Left forelimb (tissue), 1 donor: ENCODE measurements around the gene KIAA0825.

Experiments used
- DNase-seq: peaks from one replicate; pipeline ENCODE4 v3.0.0-alpha.2; 2018; ENCODE audit warnings: low spot score

KIAA0825 gene

DNA sequence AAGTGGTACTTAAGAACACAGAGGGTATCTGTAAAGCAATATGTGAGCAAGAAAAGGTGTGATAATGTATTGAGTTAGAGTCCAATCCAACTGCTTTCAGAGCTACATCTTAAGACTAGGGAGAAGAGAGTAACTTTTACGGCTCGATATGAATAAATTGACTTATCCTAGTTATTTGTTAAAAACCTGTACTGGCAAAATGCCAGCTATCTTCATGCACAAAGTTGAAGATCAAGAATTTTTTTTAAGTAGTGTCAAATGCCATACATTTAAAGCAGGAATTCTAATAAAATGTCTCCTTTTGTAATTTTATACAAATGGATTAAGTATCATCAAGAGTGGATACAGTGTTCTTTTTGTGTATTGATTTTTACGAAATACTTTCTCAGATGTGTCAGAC, 305.2 kb downstream of the KIAA0825 start:
- DNase-seq: no peak

DNA sequence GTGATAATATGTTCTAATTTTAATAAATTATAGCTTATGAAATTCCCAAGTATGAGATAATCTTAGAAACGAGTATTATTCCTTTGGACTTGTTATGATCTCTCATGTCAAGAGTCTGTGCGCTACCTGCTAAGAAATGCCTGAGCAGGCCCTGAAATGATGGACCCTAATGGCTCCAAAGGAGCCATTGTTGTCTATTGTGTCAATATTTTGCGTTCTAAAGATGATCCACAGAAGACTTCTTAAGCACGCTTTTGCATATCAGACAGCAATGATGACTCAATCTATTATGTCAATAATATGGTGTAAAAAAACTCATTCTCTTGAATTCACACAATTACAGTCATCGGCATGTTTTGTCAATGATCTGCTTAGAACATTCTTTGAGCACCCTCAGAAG, 306.1 kb downstream of the KIAA0825 start:
- no peak for DNase-seq

DNA sequence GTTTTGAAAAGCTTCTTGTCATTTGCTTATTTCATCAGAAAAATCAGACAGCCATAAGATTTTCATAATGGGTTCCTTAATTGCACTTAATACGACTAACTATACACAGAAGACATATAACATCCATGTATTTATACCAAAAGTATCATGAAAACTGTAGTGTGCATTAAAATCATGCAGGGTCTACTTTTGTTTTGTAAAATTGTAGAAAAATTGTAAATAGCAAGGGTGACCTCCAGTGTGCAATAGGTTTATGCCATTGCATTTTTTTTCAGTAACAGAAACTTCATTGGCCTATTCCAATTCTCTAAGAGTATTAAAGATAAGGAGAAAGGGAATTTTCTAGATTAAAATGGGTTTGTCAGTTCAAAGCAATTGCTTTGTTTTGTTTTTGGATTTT, 307.6 kb downstream of the KIAA0825 start:
- DNase-seq: no peak

GRCh38 chr5:94309141-94309540, 309.3 kb downstream of the KIAA0825 start:
- no peak for DNase-seq

- DNase-seq: no peak
Observed at GRCh38 chr5:94308442-94308841, 310.0 kb downstream of the KIAA0825 start.

DNA sequence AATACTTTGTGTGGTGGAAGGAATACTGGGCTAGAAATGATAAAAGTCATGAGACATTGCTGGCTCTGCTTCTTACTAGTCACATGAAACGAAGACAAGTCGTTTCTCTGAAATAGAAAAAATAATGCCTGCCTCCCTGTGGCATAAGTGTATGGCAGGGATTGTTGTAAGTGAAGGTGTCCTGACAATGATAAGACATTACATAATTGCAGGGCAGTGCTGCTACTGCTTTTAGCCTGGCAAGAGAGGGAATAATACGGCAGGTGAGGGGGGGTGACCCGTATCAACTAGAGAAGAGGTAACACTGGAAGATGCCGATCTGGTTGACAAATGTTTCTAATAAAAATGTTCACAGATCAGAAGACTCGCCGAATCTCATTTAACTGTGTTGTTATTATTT, 314.3 kb downstream of the KIAA0825 start:
- no peak for DNase-seq

DNA sequence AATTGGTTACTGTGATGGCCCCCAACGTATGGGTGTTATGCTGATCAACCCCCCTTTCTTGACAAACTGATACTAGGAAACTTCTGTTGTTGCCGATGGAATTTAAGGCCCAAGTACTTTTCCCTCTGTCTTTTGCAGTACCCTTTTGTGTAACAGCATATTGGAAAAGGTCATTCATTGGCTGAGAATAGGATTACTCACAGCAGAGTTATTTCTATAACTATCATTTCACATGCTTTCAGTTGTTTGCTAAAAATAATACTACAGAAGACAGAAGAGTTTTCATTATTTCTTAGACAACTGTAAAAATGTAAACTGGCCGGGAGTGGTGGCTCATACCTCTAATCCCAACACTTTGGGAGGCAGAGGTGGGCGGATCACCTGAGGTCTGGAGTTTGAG, 329.5 kb downstream of the KIAA0825 start:
- DNase-seq: no peak

DNA sequence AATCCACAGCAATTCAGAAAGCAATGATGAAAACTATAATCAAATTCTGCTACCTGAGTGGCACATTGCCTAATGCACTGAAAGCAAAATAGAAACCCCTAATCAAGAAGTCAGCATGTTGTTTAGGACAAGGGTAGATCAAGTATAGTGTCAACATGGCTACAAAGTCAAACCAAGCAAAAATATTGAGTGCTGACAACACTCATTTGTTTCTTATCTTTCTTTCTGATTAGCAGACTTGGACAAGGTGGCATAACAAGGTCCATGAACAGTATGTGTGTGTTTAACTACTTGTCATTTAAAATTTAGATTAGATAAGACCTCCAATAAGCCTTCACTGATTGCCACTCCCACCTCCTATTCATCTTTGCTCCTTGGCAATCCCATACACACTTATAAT, 332.4 kb downstream of the KIAA0825 start:
- DNase-seq: no peak

GRCh38 chr5:94283093-94283492, 335.3 kb downstream of the KIAA0825 start:
- no peak for DNase-seq

DNA sequence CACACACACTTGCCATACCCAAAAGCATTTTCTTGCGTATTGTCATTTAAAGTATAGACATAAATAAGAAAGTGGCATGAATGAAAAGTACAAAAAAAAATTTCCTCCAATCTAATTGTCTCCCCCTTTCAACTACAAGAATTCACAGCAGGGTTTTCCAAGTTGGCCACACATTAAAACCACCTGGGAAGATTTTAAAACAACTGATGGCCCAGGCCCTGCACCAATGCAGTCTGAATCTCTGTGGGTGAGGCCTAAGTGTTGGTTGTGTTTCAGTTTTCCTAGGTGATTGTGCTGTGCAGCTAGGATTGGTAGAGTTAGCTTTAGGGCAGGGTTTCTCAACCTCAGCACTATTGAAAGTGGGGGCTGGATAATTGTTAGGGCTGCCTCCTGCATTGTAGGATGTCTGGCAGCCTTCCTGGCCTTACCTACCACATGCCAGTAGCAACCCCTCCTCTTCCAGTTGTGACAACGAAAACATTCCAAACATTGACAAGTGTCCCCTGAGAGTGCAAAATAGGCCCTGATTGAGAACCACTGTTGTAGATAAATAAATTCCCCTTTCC, 337.1 kb downstream of the KIAA0825 start:
- no peak for DNase-seq

GRCh38 chr5:94276751-94277150, 341.7 kb downstream of the KIAA0825 start:
- no peak for DNase-seq

- no peak for DNase-seq
Observed at GRCh38 chr5:94276048-94276447, 342.4 kb downstream of the KIAA0825 start.

GRCh38 chr5:94274707-94275106, 343.7 kb downstream of the KIAA0825 start:
- DNase-seq: no peak

- no peak for DNase-seq
Observed at GRCh38 chr5:94268226-94268625, 350.2 kb downstream of the KIAA0825 start.

DNA sequence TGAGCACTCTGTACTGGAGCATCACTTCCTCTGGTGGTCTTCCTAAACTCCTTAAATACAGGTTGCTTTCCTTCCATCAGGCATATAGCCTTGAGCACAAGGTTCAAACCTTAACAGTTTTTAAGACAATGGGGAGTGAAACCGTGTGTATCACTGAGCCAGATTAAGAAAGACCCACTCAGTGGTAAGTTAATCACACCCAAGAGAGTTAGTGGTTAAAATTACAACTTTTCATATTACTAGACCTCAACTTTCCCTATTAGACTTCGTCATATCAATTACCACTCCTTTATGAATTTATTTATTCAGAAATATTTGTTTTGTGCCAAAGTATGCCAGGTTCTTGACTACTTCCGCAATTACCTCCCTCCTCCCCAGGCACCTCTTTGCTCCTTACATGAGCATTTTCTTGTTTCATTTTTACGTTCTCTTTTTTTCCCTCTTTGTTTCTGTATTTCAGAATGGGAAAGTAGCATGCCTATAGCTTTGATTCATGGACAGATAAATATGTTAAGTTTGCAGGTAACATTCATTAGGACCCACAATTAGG, 351.0 kb downstream of the KIAA0825 start:
- DNase-seq: no peak

DNA sequence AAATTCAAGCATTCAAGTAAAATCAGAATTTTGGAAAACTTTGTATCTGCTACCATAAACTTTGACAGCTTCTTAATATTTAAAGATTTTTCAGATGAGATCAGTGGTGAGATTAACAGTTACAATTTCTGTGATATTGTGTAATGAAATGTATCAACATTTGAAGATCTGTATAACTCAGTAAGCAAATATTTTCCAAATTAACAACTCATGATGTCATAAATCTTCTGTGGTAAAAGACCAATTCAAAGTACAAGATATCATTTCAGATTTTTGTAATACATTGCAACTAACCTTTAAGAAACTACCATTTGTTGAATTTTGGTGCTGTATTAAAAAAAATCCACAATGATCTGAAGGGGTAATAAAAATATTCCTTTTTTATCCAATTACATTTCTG, 352.2 kb downstream of the KIAA0825 start:
- no peak for DNase-seq

DNA sequence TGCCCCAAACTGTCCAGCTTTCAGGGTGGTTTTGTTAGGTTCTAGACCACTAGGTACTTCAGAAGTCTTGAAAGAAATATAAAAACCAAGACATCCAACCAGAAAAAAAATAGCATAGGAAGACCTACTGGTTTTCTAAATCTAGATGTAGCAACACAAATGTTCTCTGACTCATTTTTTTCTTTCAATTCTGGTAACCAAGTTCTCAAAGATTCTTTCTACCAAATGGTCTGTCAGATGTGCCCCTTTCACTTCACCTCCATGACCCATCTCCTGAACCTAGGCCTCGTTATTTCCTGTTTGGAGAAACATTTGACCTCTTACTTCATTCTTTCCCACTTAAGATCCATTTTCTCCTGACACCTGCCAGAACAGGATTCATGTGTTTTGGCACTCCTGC, 355.3 kb downstream of the KIAA0825 start:
- DNase-seq: no peak

GRCh38 chr5:94260096-94260495, 358.3 kb downstream of the KIAA0825 start:
- DNase-seq: no peak

DNA sequence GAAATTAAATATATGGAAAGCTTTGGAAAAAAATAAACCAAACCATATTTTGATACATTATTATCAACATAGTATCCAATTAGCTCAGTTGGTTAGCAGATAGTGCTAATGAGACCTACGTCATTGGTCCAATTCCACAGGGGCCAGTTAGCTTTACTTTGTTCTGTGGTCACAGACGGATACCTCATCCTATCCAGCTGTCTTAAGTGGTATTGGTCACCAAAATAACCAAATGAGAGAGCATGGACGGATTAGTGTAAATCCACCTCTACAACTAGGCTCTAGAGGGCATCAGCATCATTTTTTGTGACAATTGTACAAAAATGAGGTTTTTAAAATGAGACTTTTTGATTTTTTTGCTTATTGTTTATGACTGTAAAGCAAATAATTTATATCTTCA, 364.2 kb downstream of the KIAA0825 start:
- DNase-seq: no peak

- DNase-seq: no peak
Observed at GRCh38 chr5:94250985-94251384, 367.4 kb downstream of the KIAA0825 start.

DNA sequence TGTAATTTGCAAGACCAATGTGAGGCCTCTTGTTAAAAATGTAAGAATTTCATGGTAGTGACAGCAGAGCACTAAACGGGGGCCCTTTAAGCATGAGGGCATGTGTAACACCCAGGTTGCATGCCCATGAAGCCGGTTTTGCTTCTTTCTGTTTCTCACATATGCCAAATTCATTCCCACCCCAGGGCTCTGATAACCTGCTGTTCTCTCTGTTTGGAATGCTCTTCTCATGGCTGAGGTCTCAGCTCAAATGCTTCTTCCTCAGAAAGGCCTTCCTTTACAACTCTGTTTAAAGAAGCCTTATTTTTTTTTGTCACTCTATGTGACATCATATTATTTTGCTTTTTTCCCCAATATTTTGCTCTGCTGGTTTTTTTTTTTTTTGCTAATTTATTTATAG, 369.0 kb downstream of the KIAA0825 start:
- DNase-seq: no peak

DNA sequence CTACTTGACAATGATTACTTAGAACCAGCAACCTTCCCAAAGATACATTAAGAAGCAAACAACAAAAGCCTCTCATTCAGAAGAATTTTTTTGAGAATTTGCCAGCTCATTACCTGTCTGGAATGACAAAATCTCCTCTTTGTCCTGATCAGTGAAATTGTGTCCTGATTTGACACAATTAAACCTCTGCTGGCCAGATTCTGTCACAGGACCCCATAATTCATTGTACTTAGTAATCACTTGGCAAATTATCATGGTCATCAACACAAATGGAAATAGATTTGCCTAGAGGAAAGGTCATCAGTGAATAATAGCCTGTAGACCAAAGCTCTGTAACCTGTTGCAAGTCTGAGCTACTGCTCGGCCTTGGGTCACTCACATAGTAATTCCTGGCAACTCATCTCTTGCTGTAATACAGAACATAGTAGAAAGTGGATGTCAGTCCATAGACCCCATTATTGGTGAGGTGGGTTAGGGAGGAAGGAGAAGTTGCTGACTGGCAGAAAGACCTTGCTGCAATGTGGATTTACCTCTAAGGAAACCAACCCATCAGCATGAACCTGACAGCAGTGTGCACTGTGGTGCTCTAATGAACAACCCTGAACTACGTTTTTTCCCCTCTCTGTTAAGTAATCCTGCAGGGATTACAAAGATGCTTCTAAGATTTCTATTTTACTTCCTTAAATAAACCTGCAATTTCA, 370.1 kb downstream of the KIAA0825 start:
- DNase-seq: no peak

- DNase-seq: no peak
Observed at GRCh38 chr5:94245608-94246007, 372.8 kb downstream of the KIAA0825 start.

DNA sequence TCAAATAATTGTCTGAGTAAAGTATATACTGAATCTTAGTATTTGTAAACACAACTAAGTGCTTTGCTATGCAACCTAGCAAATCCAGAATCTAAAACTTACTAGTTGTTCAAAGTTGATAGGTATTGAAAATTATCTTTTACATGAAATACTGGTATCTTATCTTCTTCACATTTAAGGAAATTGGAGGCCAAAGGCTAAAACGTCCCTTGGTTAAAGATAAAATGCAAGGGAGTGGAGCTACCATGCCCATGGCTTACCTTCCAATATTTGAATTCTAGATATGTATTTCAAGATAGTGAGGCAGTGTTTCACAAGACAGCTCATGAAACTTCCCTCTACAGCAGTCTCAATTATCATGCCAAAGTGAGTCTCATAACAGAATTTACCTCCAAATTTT, 373.5 kb downstream of the KIAA0825 start:
- DNase-seq: no peak
